GM12892 (cell line): ENCODE results near the gene CBLB.

ENCODE experiments used
- POLR2A ChIP-seq: IDR thresholded peaks from 2 replicates; pipeline ENCODE4 v1.6.1; 2011; ENCODE audit warnings: low read depth, low read length, control low read depth
- POLR2AphosphoS5 ChIP-seq: IDR thresholded peaks from 2 replicates; pipeline ENCODE4 v1.6.1; 2011; ENCODE audit warnings: low read depth, low read length, control low read depth
- TAF1 ChIP-seq: IDR thresholded peaks from 2 replicates; pipeline ENCODE4 v1.6.1; 2011; ENCODE audit warnings: low read depth, mild to moderate bottlenecking, control low read depth, low read length, borderline replicate concordance

DNA sequence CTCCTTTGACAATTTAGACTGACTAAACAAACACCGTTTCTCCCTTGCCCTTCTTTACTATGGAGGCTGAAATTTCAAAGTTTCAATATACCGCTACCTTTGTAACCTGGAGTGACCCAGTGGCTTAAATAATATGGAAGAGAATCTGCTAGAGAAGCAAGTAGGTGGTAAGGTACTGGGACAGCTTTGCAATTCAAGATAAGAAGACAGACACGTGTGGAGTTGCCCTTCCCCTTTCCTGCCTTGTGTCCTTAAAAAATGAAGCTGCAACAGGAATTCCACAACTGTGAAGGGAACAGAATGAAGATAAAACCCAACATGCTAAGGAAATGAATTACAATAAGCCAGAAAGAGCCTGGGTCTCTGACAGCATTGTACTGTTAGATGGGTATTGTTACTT, 26.4 kb downstream of the CBLB start:
- TF ChIP-seq POLR2A (no peak), POLR2AphosphoS5 (no peak), TAF1 (no peak)
